Measurements from ENCODE around the gene TMEM147.

The TMEM147 gene

GRCh38 chr19:35522745-35523327 is 22.6 kb upstream of the TMEM147 start:
- Histone ChIP-seq H3K36me3 (ENCODE audit: control insufficient read depth, low read depth, low read length) (no peaks in the 10 kb centered on the region), H3K27me3 (ENCODE audit: control insufficient read depth, insufficient read depth, low read length) (peaks cover 6% of the 10 kb centered on the region)

GRCh38 chr19:35524181-35524837 is 21.1 kb upstream of the TMEM147 start:
- Histone ChIP-seq H3K9me3 (ENCODE audit: control insufficient read depth, low read depth, low read length) (no peaks in the 10 kb centered on the region), H3K27ac (ENCODE audit: low read length) (no peak overlapping the region), H3K4me1 (ENCODE audit: control insufficient read depth, low read depth, low read length) (peaks cover 14% of the 10 kb centered on the region), H3K36me3 (ENCODE audit: control insufficient read depth, low read depth, low read length) (no peaks in the 10 kb centered on the region), H3K27me3 (ENCODE audit: control insufficient read depth, insufficient read depth, low read length) (peaks cover 6% of the 10 kb centered on the region), H3K4me3 (ENCODE audit: low read length) (peak overlapping the region; percentile 12), H3K9ac (ENCODE audit: low read length) (peak overlapping the region; percentile 10)

More at GRCh38 chr19:35522745-35523327, 22.6 kb upstream of the TMEM147 start:
- Histone ChIP-seq H3K9me3 (ENCODE audit: control insufficient read depth, low read depth, low read length) (no peaks in the 10 kb centered on the region), H3K9ac (ENCODE audit: low read length) (no peak overlapping the region), H3K4me3 (ENCODE audit: low read length) (no peak overlapping the region), H3K4me1 (ENCODE audit: control insufficient read depth, low read depth, low read length) (peaks cover 14% of the 10 kb centered on the region), H3K27ac (ENCODE audit: low read length) (no peak overlapping the region)

GRCh38 chr19:35525873-35526272 is 19.6 kb upstream of the TMEM147 start:
- H3K4me3 ChIP-seq (ENCODE audit: low read length) = no peak overlapping the region
- H3K9ac ChIP-seq (ENCODE audit: low read length) = no peak overlapping the region
- no peaks in the 10 kb centered on the region for H3K9me3 ChIP-seq (ENCODE audit: control insufficient read depth, low read depth, low read length)
- peaks cover 6% of the 10 kb centered on the region for H3K27me3 ChIP-seq (ENCODE audit: control insufficient read depth, insufficient read depth, low read length)
- H3K36me3 ChIP-seq (ENCODE audit: control insufficient read depth, low read depth, low read length) = no peaks in the 10 kb centered on the region
- peaks cover 14% of the 10 kb centered on the region for H3K4me1 ChIP-seq (ENCODE audit: control insufficient read depth, low read depth, low read length)
- H3K27ac ChIP-seq (ENCODE audit: low read length) = no peak overlapping the region

GRCh38 chr19:35528218-35529038 is 17.0 kb upstream of the TMEM147 start, which contains the start of gene SBSN:
SBSN (minus strand) TSS chr19:35528311; CDS start chr19:35528281, 30 bp downstream.
- no peak within 1 kb of the TSS for H3K4me3 ChIP-seq (ENCODE audit: low read length)
- H3K27ac ChIP-seq (ENCODE audit: low read length) = no peak within 1 kb of the TSS
- H3K9ac ChIP-seq (ENCODE audit: low read length) = no peak within 1 kb of the TSS
- H3K4me1 ChIP-seq (ENCODE audit: control insufficient read depth, low read depth, low read length) = peaks cover 14% of the 10 kb centered on the region
- H3K27me3 ChIP-seq (ENCODE audit: control insufficient read depth, insufficient read depth, low read length) = peaks cover 6% of the 10 kb centered on the region
- H3K36me3 ChIP-seq (ENCODE audit: control insufficient read depth, low read depth, low read length) = no peaks in the 10 kb centered on the region
- H3K9me3 ChIP-seq (ENCODE audit: control insufficient read depth, low read depth, low read length) = no peaks in the 10 kb centered on the region

GRCh38 chr19:35529241-35530218 is 15.9 kb upstream of the TMEM147 start:
- Histone ChIP-seq H3K9me3 (ENCODE audit: control insufficient read depth, low read depth, low read length) (no peaks in the 10 kb centered on the region), H3K36me3 (ENCODE audit: control insufficient read depth, low read depth, low read length) (no peaks in the 10 kb centered on the region), H3K4me1 (ENCODE audit: control insufficient read depth, low read depth, low read length) (peaks cover 5% of the 10 kb centered on the region), H3K9ac (ENCODE audit: low read length) (no peak overlapping the region), H3K27ac (ENCODE audit: low read length) (no peak overlapping the region), H3K27me3 (ENCODE audit: control insufficient read depth, insufficient read depth, low read length) (peaks cover 6% of the 10 kb centered on the region), H3K4me3 (ENCODE audit: low read length) (no peak overlapping the region)

GRCh38 chr19:35531291-35531690 is 14.1 kb upstream of the TMEM147 start:
- Histone ChIP-seq H3K9ac (ENCODE audit: low read length) (no peak overlapping the region), H3K9me3 (ENCODE audit: control insufficient read depth, low read depth, low read length) (no peaks in the 10 kb centered on the region), H3K27ac (ENCODE audit: low read length) (no peak overlapping the region), H3K4me1 (ENCODE audit: control insufficient read depth, low read depth, low read length) (peaks cover 3% of the 10 kb centered on the region), H3K27me3 (ENCODE audit: control insufficient read depth, insufficient read depth, low read length) (no peaks in the 10 kb centered on the region), H3K4me3 (ENCODE audit: low read length) (no peak overlapping the region), H3K36me3 (ENCODE audit: control insufficient read depth, low read depth, low read length) (no peaks in the 10 kb centered on the region)

- H3K36me3 ChIP-seq (ENCODE audit: control insufficient read depth, low read depth, low read length) = no peaks in the 10 kb centered on the region
- no peaks in the 10 kb centered on the region for H3K9me3 ChIP-seq (ENCODE audit: control insufficient read depth, low read depth, low read length)
- no peak within 1 kb of the TSS for H3K4me3 ChIP-seq (ENCODE audit: low read length)
- no peak within 1 kb of the TSS for H3K9ac ChIP-seq (ENCODE audit: low read length)
- H3K4me1 ChIP-seq (ENCODE audit: control insufficient read depth, low read depth, low read length) = peaks cover 3% of the 10 kb centered on the region
- H3K27me3 ChIP-seq (ENCODE audit: control insufficient read depth, insufficient read depth, low read length) = no peaks in the 10 kb centered on the region
- H3K27ac ChIP-seq (ENCODE audit: low read length) = no peak within 1 kb of the TSS
These were observed 12.1 kb upstream of the TMEM147 start, which contains the start of gene GAPDHS for GRCh38 chr19:35533201-35533821. GAPDHS (plus strand) TSS chr19:35533456; CDS start chr19:35533528, 72 bp downstream.

GRCh38 chr19:35533822-35534392 is 11.5 kb upstream of the TMEM147 start:
- Histone ChIP-seq H3K9ac (ENCODE audit: low read length) (no peak overlapping the region), H3K27me3 (ENCODE audit: control insufficient read depth, insufficient read depth, low read length) (no peaks in the 10 kb centered on the region), H3K4me3 (ENCODE audit: low read length) (no peak overlapping the region), H3K36me3 (ENCODE audit: control insufficient read depth, low read depth, low read length) (no peaks in the 10 kb centered on the region), H3K4me1 (ENCODE audit: control insufficient read depth, low read depth, low read length) (peaks cover 3% of the 10 kb centered on the region), H3K27ac (ENCODE audit: low read length) (no peak overlapping the region), H3K9me3 (ENCODE audit: control insufficient read depth, low read depth, low read length) (no peaks in the 10 kb centered on the region)

GRCh38 chr19:35534803-35535480 is 10.5 kb upstream of the TMEM147 start:
- Histone ChIP-seq H3K4me1 (ENCODE audit: control insufficient read depth, low read depth, low read length) (peaks cover 3% of the 10 kb centered on the region), H3K4me3 (ENCODE audit: low read length) (no peak overlapping the region), H3K27ac (ENCODE audit: low read length) (no peak overlapping the region), H3K36me3 (ENCODE audit: control insufficient read depth, low read depth, low read length) (no peaks in the 10 kb centered on the region), H3K27me3 (ENCODE audit: control insufficient read depth, insufficient read depth, low read length) (no peaks in the 10 kb centered on the region), H3K9ac (ENCODE audit: low read length) (no peak overlapping the region), H3K9me3 (ENCODE audit: control insufficient read depth, low read depth, low read length) (no peaks in the 10 kb centered on the region)

- Histone ChIP-seq H3K4me3 (ENCODE audit: low read length) (no peak overlapping the region), H3K9ac (ENCODE audit: low read length) (no peak overlapping the region), H3K4me1 (ENCODE audit: control insufficient read depth, low read depth, low read length) (peaks cover 7% of the 10 kb centered on the region), H3K27ac (ENCODE audit: low read length) (no peak overlapping the region), H3K27me3 (ENCODE audit: control insufficient read depth, insufficient read depth, low read length) (no peaks in the 10 kb centered on the region), H3K36me3 (ENCODE audit: control insufficient read depth, low read depth, low read length) (peaks cover 5% of the 10 kb centered on the region), H3K9me3 (ENCODE audit: control insufficient read depth, low read depth, low read length) (no peaks in the 10 kb centered on the region)
These were observed 6.1 kb upstream of the TMEM147 start for GRCh38 chr19:35539314-35539713.

Data from iPS-18a (cell line).